ENCODE measurements around the gene KRTAP5-4.

Gene KRTAP5-4

DNA sequence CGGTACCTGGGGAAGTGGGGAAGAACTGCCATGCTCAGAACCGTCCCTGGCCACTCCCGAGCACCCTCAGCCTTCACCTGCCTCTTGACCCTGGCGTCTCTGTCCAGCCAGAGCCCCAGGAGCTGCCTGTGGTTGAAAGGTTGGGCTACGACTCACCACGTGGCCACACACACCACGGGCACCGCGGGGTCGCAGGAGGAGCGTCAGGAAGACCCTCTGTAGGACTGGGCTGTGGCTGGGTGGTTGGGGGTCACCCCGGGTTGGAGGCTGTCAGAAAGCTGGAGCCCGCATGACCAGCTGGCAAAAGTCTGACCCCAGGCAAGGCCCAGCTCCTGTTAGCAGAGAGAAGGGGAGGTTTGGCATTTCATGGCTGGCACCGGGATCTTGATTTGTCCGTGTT lies 19.2 kb upstream of the KRTAP5-4 start:
- H3K4me3 ChIP-seq (ENCODE audit: low read depth in 1 of 2, low read length in 2 of 2): no peak overlapping the region
- H3K27me3 ChIP-seq (ENCODE audit: control insufficient read depth in 1 of 2, insufficient read depth in 2 of 2, low read length in 2 of 2): peaks cover 3 to 12% of the 10 kb centered on the region in 2 donors
- H3K27ac ChIP-seq (ENCODE audit: low read depth, low read length): no peak overlapping the region
- no peak overlapping the region for H3K9ac ChIP-seq (ENCODE audit: low read length)
- H3K36me3 ChIP-seq (ENCODE audit: insufficient read depth, low read length): no peaks in the 10 kb centered on the region
- H3K4me1 ChIP-seq (ENCODE audit: insufficient read depth, low read length): no peaks in the 10 kb centered on the region
- H3K9me3 ChIP-seq (ENCODE audit: low read length): no peaks in the 10 kb centered on the region

GRCh38 chr11:1640076-1640946 lies 18.4 kb upstream of the KRTAP5-4 start:
- H3K4me1 ChIP-seq (ENCODE audit: insufficient read depth, low read length): no peaks in the 10 kb centered on the region
- H3K9me3 ChIP-seq (ENCODE audit: low read length): no peaks in the 10 kb centered on the region
- H3K36me3 ChIP-seq (ENCODE audit: insufficient read depth, low read length): no peaks in the 10 kb centered on the region
- no peak overlapping the region for H3K27ac ChIP-seq (ENCODE audit: low read depth, low read length)
- H3K27me3 ChIP-seq (ENCODE audit: control insufficient read depth in 1 of 2, insufficient read depth in 2 of 2, low read length in 2 of 2): peaks cover 3 to 12% of the 10 kb centered on the region in 2 donors
- H3K4me3 ChIP-seq (ENCODE audit: low read depth in 1 of 2, low read length in 2 of 2): no peak overlapping the region
- no peak overlapping the region for H3K9ac ChIP-seq (ENCODE audit: low read length)

GRCh38 chr11:1639666-1640065 lies 17.7 kb upstream of the KRTAP5-4 start:
- H3K9ac ChIP-seq (ENCODE audit: low read length): no peak overlapping the region
- no peaks in the 10 kb centered on the region for H3K36me3 ChIP-seq (ENCODE audit: insufficient read depth, low read length)
- no peak overlapping the region for H3K27ac ChIP-seq (ENCODE audit: low read depth, low read length)
- H3K27me3 ChIP-seq (ENCODE audit: control insufficient read depth in 1 of 2, insufficient read depth in 2 of 2, low read length in 2 of 2): peaks cover 3 to 12% of the 10 kb centered on the region in 2 donors
- H3K9me3 ChIP-seq (ENCODE audit: low read length): no peaks in the 10 kb centered on the region
- no peak overlapping the region for H3K4me3 ChIP-seq (ENCODE audit: low read depth in 1 of 2, low read length in 2 of 2)
- no peaks in the 10 kb centered on the region for H3K4me1 ChIP-seq (ENCODE audit: insufficient read depth, low read length)

DNA sequence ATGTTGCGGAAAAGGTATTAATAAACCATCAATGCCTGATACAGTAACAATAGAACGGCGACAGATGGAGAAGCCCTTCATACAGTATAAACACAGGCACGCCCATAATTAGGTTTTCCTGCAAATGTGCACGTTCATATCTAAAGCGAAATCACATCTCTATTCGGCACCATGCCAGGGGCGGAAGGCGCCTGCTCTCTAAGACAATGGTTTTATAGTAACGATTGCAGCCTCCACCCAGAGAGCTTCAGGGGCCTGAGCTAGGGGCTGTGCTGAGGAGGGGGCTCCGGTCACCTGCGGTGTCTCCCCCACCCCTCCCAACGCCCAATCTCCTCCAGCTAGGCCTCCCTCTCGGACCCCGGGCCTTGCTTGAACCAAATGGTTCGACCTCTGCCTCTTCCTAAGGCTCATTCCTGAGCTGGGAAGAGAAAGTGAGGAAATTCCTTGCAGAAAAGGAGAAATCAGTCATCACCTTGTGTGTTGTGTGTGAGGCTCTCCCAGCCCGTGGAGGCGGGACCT lies 17.2 kb upstream of the KRTAP5-4 start:
- no peaks in the 10 kb centered on the region for H3K36me3 ChIP-seq (ENCODE audit: insufficient read depth, low read length)
- no peaks in the 10 kb centered on the region for H3K9me3 ChIP-seq (ENCODE audit: low read length)
- H3K27ac ChIP-seq (ENCODE audit: low read depth, low read length): no peak overlapping the region
- H3K27me3 ChIP-seq (ENCODE audit: control insufficient read depth in 1 of 2, insufficient read depth in 2 of 2, low read length in 2 of 2): peaks cover 3 to 12% of the 10 kb centered on the region in 2 donors
- H3K4me3 ChIP-seq (ENCODE audit: low read depth in 1 of 2, low read length in 2 of 2): no peak overlapping the region
- no peak overlapping the region for H3K9ac ChIP-seq (ENCODE audit: low read length)
- no peaks in the 10 kb centered on the region for H3K4me1 ChIP-seq (ENCODE audit: insufficient read depth, low read length)

GRCh38 chr11:1638344-1638743 lies 16.4 kb upstream of the KRTAP5-4 start:
- no peak overlapping the region for H3K9ac ChIP-seq (ENCODE audit: low read length)
- H3K27ac ChIP-seq (ENCODE audit: low read depth, low read length): no peak overlapping the region
- no peaks in the 10 kb centered on the region for H3K36me3 ChIP-seq (ENCODE audit: insufficient read depth, low read length)
- H3K4me3 ChIP-seq (ENCODE audit: low read depth in 1 of 2, low read length in 2 of 2): no peak overlapping the region
- no peaks in the 10 kb centered on the region for H3K9me3 ChIP-seq (ENCODE audit: low read length)
- H3K4me1 ChIP-seq (ENCODE audit: insufficient read depth, low read length): no peaks in the 10 kb centered on the region
- peaks cover 3 to 12% of the 10 kb centered on the region in 2 donors for H3K27me3 ChIP-seq (ENCODE audit: control insufficient read depth in 1 of 2, insufficient read depth in 2 of 2, low read length in 2 of 2)

GRCh38 chr11:1637628-1638027 lies 15.7 kb upstream of the KRTAP5-4 start:
- H3K4me1 ChIP-seq (ENCODE audit: insufficient read depth, low read length): no peaks in the 10 kb centered on the region
- H3K27ac ChIP-seq (ENCODE audit: low read depth, low read length): no peak overlapping the region
- H3K27me3 ChIP-seq (ENCODE audit: control insufficient read depth in 1 of 2, insufficient read depth in 2 of 2, low read length in 2 of 2): peaks cover 3 to 12% of the 10 kb centered on the region in 2 donors
- H3K36me3 ChIP-seq (ENCODE audit: insufficient read depth, low read length): no peaks in the 10 kb centered on the region
- H3K4me3 ChIP-seq (ENCODE audit: low read depth in 1 of 2, low read length in 2 of 2): no peak overlapping the region
- no peak overlapping the region for H3K9ac ChIP-seq (ENCODE audit: low read length)
- no peaks in the 10 kb centered on the region for H3K9me3 ChIP-seq (ENCODE audit: low read length)

- Histone ChIP-seq H3K9ac (ENCODE audit: low read length) (no peak overlapping the region), H3K36me3 (ENCODE audit: insufficient read depth, low read length) (no peaks in the 10 kb centered on the region), H3K27me3 (ENCODE audit: control insufficient read depth in 1 of 2, insufficient read depth in 2 of 2, low read length in 2 of 2) (peaks cover 3 to 13% of the 10 kb centered on the region in 2 donors), H3K9me3 (ENCODE audit: low read length) (no peaks in the 10 kb centered on the region), H3K27ac (ENCODE audit: low read depth, low read length) (no peak overlapping the region), H3K4me1 (ENCODE audit: insufficient read depth, low read length) (no peaks in the 10 kb centered on the region), H3K4me3 (ENCODE audit: low read depth in 1 of 2, low read length in 2 of 2) (no peak overlapping the region)
Observed at GRCh38 chr11:1636291-1636950, 14.5 kb upstream of the KRTAP5-4 start.

- H3K36me3 ChIP-seq (ENCODE audit: insufficient read depth, low read length): no peaks in the 10 kb centered on the region
- peaks cover 10 to 12% of the 10 kb centered on the region in 2 donors for H3K27me3 ChIP-seq (ENCODE audit: control insufficient read depth in 1 of 2, insufficient read depth in 2 of 2, low read length in 2 of 2)
- H3K4me3 ChIP-seq (ENCODE audit: low read depth in 1 of 2, low read length in 2 of 2): no peak overlapping the region
- H3K9ac ChIP-seq (ENCODE audit: low read length): no peak overlapping the region
- no peak overlapping the region for H3K27ac ChIP-seq (ENCODE audit: low read depth, low read length)
- no peaks in the 10 kb centered on the region for H3K9me3 ChIP-seq (ENCODE audit: low read length)
- H3K4me1 ChIP-seq (ENCODE audit: insufficient read depth, low read length): no peaks in the 10 kb centered on the region
Observed at GRCh38 chr11:1633864-1634263, 11.9 kb upstream of the KRTAP5-4 start.

DNA sequence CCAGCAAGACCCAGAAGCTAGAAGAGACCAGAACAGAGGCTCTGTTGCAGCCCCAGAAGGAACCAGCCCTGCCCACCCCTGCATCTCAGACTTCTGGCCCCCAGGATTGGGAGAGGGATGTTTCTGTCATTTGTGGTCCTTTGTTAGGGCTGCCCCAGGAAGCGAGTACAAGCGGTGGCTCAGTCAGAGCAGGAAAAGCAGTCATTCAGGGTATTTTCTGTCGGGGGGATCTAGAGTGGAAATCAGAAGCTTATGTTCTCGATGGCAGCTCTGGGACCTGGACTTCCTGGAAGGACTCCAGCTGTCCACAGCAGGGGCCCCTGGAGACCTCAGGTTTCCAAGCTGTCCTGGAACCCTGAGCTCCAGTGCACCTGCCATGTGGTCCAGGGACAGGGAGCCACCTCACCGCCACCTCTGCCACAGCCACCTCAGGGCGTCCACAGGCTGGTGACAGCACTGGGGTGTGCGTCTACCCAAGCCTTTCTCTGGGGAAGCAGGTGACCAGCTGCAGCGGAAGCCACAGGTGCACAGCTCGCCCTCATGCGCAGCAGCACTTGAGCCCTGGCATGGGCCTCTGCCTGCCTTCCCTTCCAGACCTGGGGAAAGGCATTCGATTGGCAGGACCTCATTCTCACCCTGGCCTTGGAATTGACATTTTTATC lies 10.2 kb upstream of the KRTAP5-4 start:
- no peak overlapping the region for H3K9ac ChIP-seq (ENCODE audit: low read length)
- H3K27me3 ChIP-seq (ENCODE audit: control insufficient read depth in 1 of 2, insufficient read depth in 2 of 2, low read length in 2 of 2): peaks cover 10 to 18% of the 10 kb centered on the region in 2 donors
- H3K4me3 ChIP-seq (ENCODE audit: low read depth in 1 of 2, low read length in 2 of 2): no peak overlapping the region
- no peaks in the 10 kb centered on the region for H3K36me3 ChIP-seq (ENCODE audit: insufficient read depth, low read length)
- H3K27ac ChIP-seq (ENCODE audit: low read depth, low read length): no peak overlapping the region
- H3K4me1 ChIP-seq (ENCODE audit: insufficient read depth, low read length): no peaks in the 10 kb centered on the region
- H3K9me3 ChIP-seq (ENCODE audit: low read length): no peaks in the 10 kb centered on the region

DNA sequence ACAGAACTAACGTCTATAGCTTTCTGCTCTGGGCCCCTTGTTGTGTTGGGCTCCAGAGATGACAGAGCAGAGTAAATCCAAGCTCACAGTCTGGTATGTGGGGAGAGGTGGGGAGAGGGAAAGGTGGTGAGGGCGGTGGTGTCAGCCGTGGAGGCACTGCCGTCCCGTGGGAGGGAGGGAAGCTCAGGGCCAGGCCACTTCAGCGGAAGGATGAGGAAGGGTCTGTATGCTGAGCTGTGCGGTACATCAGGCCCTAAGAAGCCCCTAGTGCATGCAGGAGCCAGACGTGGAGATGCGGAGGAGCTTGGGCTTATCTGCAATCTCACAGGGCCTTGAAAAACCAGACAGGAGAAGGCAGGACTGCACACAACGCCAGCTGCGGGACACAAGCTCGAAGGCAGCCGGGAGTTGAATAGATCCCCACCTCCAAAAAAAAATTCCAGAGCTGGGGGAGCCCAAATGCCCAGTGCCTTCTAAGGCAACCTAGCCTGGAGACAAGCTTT lies 9.2 kb upstream of the KRTAP5-4 start:
- H3K27me3 ChIP-seq (ENCODE audit: control insufficient read depth in 1 of 2, insufficient read depth in 2 of 2, low read length in 2 of 2): peaks cover 10 to 18% of the 10 kb centered on the region in 2 donors
- H3K4me3 ChIP-seq (ENCODE audit: low read depth in 1 of 2, low read length in 2 of 2): no peak overlapping the region
- no peak overlapping the region for H3K27ac ChIP-seq (ENCODE audit: low read depth, low read length)
- H3K9ac ChIP-seq (ENCODE audit: low read length): no peak overlapping the region
- H3K36me3 ChIP-seq (ENCODE audit: insufficient read depth, low read length): no peaks in the 10 kb centered on the region
- no peaks in the 10 kb centered on the region for H3K4me1 ChIP-seq (ENCODE audit: insufficient read depth, low read length)
- H3K9me3 ChIP-seq (ENCODE audit: low read length): no peaks in the 10 kb centered on the region

DNA sequence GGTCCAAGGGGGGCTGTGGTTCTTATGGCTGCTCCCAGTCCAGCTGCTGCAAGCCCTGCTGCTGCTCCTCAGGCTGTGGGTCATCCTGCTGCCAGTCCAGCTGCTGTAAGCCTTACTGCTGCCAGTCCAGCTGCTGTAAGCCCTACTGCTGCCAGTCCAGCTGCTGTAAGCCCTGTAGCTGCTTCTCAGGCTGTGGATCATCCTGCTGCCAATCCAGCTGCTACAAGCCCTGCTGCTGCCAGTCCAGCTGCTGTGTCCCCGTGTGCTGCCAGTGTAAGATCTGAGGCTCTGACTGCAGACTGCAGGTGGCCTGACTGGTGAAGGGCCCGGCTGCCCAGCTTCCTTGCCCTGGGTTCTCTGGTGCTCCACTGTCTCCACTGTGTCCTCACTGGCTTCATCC lies 8.3 kb upstream of the KRTAP5-4 start:
- Histone ChIP-seq H3K9me3 (ENCODE audit: low read length) (no peaks in the 10 kb centered on the region), H3K27ac (ENCODE audit: low read depth, low read length) (no peak overlapping the region), H3K4me3 (ENCODE audit: low read depth in 1 of 2, low read length in 2 of 2) (no peak overlapping the region), H3K36me3 (ENCODE audit: insufficient read depth, low read length) (no peaks in the 10 kb centered on the region), H3K9ac (ENCODE audit: low read length) (no peak overlapping the region), H3K27me3 (ENCODE audit: control insufficient read depth in 1 of 2, insufficient read depth in 2 of 2, low read length in 2 of 2) (peaks cover 10 to 18% of the 10 kb centered on the region in 2 donors), H3K4me1 (ENCODE audit: insufficient read depth, low read length) (no peaks in the 10 kb centered on the region)

All from muscle layer of colon (tissue), 2 donors.